PFSK-1 (cell line): ENCODE data around the gene GLS.

Source experiments
- TAF1 ChIP-seq: IDR thresholded peaks from 2 replicates; pipeline ENCODE4 v1.6.1; 2012; ENCODE audit warnings: low read length, control low read depth, borderline replicate concordance; ENCODE audit not compliant: insufficient read depth
- TF ChIP-seq, protein P1 (sequence below), 2 experiments: IDR thresholded peaks; 2 replicates each; pipeline versions ENCODE4 v1.6.1 to v1.8.0; 2011 to 2012; ENCODE audit warnings: low read depth in 2 of 2, low read length in 2 of 2, control low read depth in 1 of 2, inconsistent platforms in 1 of 2, mild to moderate bottlenecking in 1 of 2, moderate library complexity in 1 of 2; ENCODE audit not compliant: insufficient read depth in 1 of 2

DNA sequence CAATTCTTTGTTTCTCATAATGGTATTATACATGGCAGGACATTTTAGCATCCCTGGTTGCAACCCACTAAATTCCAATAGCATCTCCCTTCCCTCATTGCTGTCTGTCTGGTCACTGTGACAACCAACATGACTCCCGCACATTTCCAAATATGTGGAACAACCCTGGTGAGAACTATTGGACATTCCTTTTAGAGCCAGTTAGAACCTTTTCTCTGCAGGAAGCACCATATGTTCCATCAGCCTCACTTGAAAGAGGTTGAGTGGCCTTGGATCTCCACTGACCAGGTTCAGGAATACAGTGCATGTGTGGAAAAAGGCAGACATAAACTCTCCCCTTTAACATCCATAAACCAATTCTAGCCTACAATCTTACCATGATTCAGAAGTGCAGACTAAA lies 25.9 kb upstream of the GLS start:
- TF ChIP-seq, protein P1, sequence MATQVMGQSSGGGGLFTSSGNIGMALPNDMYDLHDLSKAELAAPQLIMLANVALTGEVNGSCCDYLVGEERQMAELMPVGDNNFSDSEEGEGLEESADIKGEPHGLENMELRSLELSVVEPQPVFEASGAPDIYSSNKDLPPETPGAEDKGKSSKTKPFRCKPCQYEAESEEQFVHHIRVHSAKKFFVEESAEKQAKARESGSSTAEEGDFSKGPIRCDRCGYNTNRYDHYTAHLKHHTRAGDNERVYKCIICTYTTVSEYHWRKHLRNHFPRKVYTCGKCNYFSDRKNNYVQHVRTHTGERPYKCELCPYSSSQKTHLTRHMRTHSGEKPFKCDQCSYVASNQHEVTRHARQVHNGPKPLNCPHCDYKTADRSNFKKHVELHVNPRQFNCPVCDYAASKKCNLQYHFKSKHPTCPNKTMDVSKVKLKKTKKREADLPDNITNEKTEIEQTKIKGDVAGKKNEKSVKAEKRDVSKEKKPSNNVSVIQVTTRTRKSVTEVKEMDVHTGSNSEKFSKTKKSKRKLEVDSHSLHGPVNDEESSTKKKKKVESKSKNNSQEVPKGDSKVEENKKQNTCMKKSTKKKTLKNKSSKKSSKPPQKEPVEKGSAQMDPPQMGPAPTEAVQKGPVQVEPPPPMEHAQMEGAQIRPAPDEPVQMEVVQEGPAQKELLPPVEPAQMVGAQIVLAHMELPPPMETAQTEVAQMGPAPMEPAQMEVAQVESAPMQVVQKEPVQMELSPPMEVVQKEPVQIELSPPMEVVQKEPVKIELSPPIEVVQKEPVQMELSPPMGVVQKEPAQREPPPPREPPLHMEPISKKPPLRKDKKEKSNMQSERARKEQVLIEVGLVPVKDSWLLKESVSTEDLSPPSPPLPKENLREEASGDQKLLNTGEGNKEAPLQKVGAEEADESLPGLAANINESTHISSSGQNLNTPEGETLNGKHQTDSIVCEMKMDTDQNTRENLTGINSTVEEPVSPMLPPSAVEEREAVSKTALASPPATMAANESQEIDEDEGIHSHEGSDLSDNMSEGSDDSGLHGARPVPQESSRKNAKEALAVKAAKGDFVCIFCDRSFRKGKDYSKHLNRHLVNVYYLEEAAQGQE (IDR thresholded peaks at IDR 0.05; ENCODE audit: insufficient read depth in 1 of 2, low read depth in 2 of 2, low read length in 2 of 2) = no peak
- TF ChIP-seq TAF1 = no peak
